HepG2 (cell line): Measurements from ENCODE around the gene ZBTB14. TPM values are rescaled to one million over a fixed set of nuclear protein-coding genes. Genes with fewer than 3 reads are reported as not detected.
A peak's percentile ranks its signal among the peaks of the same experiment; 100 is the strongest.

Experiments
- ELF1 ChIP-seq: sonication (generic); formaldehyde crosslinking; IDR thresholded peaks from 2 replicates; pipeline ENCODE4 v1.4.0; 2020; ENCODE audit warnings: missing genetic modification reagents
- HMG20A ChIP-seq: IDR thresholded peaks from 2 replicates; pipeline ENCODE4 v1.6.1; 2016; ENCODE audit warnings: borderline replicate concordance
- MEF2D ChIP-seq: sonication (generic); formaldehyde crosslinking; IDR thresholded peaks from 2 replicates; pipeline ENCODE4 v1.5.1; 2020; ENCODE audit warnings: mild to moderate bottlenecking, missing genetic modification reagents
- MIXL1 ChIP-seq: IDR thresholded peaks from 2 replicates; pipeline ENCODE4 v1.6.1; 2016
- ONECUT2 ChIP-seq: sonication (generic); formaldehyde crosslinking; IDR thresholded peaks from 2 replicates; pipeline ENCODE4 v1.4.0; 2020; ENCODE audit warnings: missing genetic modification reagents
- ZNF121 ChIP-seq: sonication (generic); formaldehyde crosslinking; IDR thresholded peaks from 2 replicates; pipeline ENCODE4 v1.5.0; 2020; ENCODE audit warnings: mild to moderate bottlenecking, missing genetic modification reagents
- ZNF207 ChIP-seq: fragments of 450-650 bp; IDR thresholded peaks from 2 replicates; pipeline ENCODE4 v1.6.1; 2016; ENCODE audit warnings: antibody characterized with exemption, borderline replicate concordance
- ZNF225 ChIP-seq: sonication (generic); formaldehyde crosslinking; IDR thresholded peaks from 2 replicates; pipeline ENCODE4 v1.4.0; 2020; ENCODE audit warnings: mild to moderate bottlenecking, missing genetic modification reagents
- ZNF292 ChIP-seq: sonication (generic); formaldehyde crosslinking; IDR thresholded peaks from 2 replicates; pipeline ENCODE4 v1.8.1; 2022; ENCODE audit warnings: mild to moderate bottlenecking, low read depth, missing genetic modification reagents, borderline replicate concordance
- ZNF354B ChIP-seq: sonication (generic); formaldehyde crosslinking; IDR thresholded peaks from 2 replicates; pipeline ENCODE4 v1.8.0; 2022; ENCODE audit warnings: mild to moderate bottlenecking, missing genetic modification reagents
- ZNF563 ChIP-seq: sonication (generic); formaldehyde crosslinking; IDR thresholded peaks from 2 replicates; pipeline ENCODE4 v1.8.0; 2022; ENCODE audit warnings: mild to moderate bottlenecking, moderate library complexity, missing genetic modification reagents
- ZZZ3 ChIP-seq: sonication (generic); formaldehyde crosslinking; IDR thresholded peaks from 2 replicates; pipeline ENCODE4 v1.4.0; 2020; ENCODE audit warnings: missing genetic modification reagents, mild to moderate bottlenecking, borderline replicate concordance
- polyA plus RNA-seq, 8 experiments: library from polyadenylated mRNA; depleted of rRNA in 3 of 8; stranded (reverse) in 7 of 8; unstranded in 1 of 8; fragments of >200 nt; fragmentation: Illumina TruSeq in 4 of 8; extraction: Trizol in 4 of 8; gene quantifications; 2 replicates each; pipeline versions ENCODE4 v1.2.1 to v1.2.3, GENCODE V29; 2011 to 2016; ENCODE audit warnings: low read depth in 4 of 8, missing spikeins in 1 of 8, mixed read lengths in 1 of 8; ENCODE audit not compliant: insufficient read depth in 1 of 8
- total RNA-seq, 5 experiments: library from RNA; depleted of rRNA; stranded (reverse); fragments of >200 nt; fragmentation: Illumina TruSeq; extraction: Trizol; gene quantifications; 2 replicates each; pipeline ENCODE4 v1.2.3, GENCODE V29; 2016; ENCODE audit warnings: low read depth in 1 of 5
- TF ChIP-seq, protein P1 (sequence below): sonication (generic); formaldehyde crosslinking; IDR thresholded peaks from 2 replicates; pipeline ENCODE4 v1.4.0; 2020; ENCODE audit warnings: missing genetic modification reagents; ENCODE audit errors: not compliant biosample characterization
- TF ChIP-seq, protein P2 (sequence below): sonication (generic); formaldehyde crosslinking; IDR thresholded peaks from 2 replicates; pipeline ENCODE4 v1.4.0; 2020; ENCODE audit warnings: missing genetic modification reagents
- TF ChIP-seq, protein P3 (sequence below): sonication (generic); formaldehyde crosslinking; IDR thresholded peaks from 2 replicates; pipeline ENCODE4 v1.8.0; 2022; ENCODE audit warnings: mild to moderate bottlenecking, missing genetic modification reagents, moderate library complexity
- TF ChIP-seq, protein P4 (sequence below): sonication (generic); formaldehyde crosslinking; IDR thresholded peaks from 2 replicates; pipeline ENCODE4 v1.4.0; 2020; ENCODE audit warnings: missing genetic modification reagents
- TF ChIP-seq, protein P5 (sequence below): sonication (generic); formaldehyde crosslinking; IDR thresholded peaks from 2 replicates; pipeline ENCODE4 v1.5.0; 2020; ENCODE audit warnings: missing genetic modification reagents
- TF ChIP-seq, protein P6 (sequence below): sonication (generic); formaldehyde crosslinking; IDR thresholded peaks from 2 replicates; pipeline ENCODE4 v1.5.1; 2020; ENCODE audit warnings: missing genetic modification reagents, mild to moderate bottlenecking, borderline replicate concordance
- TF ChIP-seq, protein P7 (sequence below): sonication (generic); formaldehyde crosslinking; IDR thresholded peaks from 2 replicates; pipeline ENCODE4 v1.5.1; 2020; ENCODE audit warnings: mild to moderate bottlenecking, missing genetic modification reagents, moderate library complexity

ZBTB14 gene
- total and polyA plus RNA-seq, 2 of the 13 experiments (the other 11 are each of a cell fraction or from before 2014, with no cell fraction given): 8.0 to 14.4 TPM

DNA sequence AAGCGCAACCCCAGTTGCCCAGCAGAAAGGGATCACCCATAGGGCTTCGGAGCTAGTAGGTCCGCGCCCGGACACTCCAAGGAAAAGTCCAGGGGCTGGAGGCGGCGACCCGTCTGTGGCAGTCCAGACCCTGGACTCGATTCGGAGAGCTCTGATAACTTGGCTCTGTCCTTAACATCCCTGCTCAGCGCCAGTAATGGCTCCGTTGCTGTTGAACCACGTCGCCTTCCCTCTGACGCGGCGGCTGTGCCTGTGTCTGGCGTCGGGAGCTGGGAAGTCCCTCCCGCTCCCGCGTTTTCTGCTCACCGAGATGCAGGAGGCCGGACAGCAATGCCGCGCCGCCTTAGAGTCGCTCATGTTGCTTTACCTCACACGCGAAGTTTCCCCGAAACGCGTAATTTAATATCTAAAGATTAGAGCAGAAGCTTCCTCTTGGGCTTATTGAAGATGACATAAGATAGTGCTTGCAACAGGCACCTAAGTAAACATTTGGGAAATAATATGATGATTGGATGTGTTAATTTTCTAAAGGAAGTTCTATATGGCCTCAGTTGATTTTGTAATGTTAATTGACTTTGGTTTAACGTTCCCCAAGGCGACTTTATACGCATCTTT, 1.3 kb upstream of the ZBTB14 start (continued):
- TF ChIP-seq, protein P1, sequence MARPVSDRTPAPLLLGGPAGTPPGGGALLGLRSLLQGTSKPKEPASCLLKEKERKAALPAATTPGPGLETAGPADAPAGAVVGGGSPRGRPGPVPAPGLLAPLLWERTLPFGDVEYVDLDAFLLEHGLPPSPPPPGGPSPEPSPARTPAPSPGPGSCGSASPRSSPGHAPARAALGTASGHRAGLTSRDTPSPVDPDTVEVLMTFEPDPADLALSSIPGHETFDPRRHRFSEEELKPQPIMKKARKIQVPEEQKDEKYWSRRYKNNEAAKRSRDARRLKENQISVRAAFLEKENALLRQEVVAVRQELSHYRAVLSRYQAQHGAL (CRISPR knock-in tag): no peak
- TF ChIP-seq, protein P2, sequence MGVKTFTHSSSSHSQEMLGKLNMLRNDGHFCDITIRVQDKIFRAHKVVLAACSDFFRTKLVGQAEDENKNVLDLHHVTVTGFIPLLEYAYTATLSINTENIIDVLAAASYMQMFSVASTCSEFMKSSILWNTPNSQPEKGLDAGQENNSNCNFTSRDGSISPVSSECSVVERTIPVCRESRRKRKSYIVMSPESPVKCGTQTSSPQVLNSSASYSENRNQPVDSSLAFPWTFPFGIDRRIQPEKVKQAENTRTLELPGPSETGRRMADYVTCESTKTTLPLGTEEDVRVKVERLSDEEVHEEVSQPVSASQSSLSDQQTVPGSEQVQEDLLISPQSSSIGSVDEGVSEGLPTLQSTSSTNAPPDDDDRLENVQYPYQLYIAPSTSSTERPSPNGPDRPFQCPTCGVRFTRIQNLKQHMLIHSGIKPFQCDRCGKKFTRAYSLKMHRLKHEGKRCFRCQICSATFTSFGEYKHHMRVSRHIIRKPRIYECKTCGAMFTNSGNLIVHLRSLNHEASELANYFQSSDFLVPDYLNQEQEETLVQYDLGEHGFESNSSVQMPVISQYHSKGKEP: no peak
- TF ChIP-seq, protein P3, sequence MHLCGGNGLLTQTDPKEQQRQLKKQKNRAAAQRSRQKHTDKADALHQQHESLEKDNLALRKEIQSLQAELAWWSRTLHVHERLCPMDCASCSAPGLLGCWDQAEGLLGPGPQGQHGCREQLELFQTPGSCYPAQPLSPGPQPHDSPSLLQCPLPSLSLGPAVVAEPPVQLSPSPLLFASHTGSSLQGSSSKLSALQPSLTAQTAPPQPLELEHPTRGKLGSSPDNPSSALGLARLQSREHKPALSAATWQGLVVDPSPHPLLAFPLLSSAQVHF (CRISPR knock-in tag): no peak
- TF ChIP-seq MEF2D: no peak
- TF ChIP-seq ZNF563 (CRISPR knock-in tag): no peak
- TF ChIP-seq ZZZ3 (CRISPR knock-in tag): no peak
- TF ChIP-seq MIXL1: no peak
- TF ChIP-seq, protein P4, sequence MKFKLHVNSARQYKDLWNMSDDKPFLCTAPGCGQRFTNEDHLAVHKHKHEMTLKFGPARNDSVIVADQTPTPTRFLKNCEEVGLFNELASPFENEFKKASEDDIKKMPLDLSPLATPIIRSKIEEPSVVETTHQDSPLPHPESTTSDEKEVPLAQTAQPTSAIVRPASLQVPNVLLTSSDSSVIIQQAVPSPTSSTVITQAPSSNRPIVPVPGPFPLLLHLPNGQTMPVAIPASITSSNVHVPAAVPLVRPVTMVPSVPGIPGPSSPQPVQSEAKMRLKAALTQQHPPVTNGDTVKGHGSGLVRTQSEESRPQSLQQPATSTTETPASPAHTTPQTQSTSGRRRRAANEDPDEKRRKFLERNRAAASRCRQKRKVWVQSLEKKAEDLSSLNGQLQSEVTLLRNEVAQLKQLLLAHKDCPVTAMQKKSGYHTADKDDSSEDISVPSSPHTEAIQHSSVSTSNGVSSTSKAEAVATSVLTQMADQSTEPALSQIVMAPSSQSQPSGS (CRISPR knock-in tag): no peak
- TF ChIP-seq ZNF121 (CRISPR knock-in tag): no peak
- peak; percentile 12; the same call in 1 of the 2 replicates for TF ChIP-seq ELF1
- no peak for TF ChIP-seq ZNF354B
- no peak for TF ChIP-seq ZNF292 (CRISPR knock-in tag)
- no peak for TF ChIP-seq ONECUT2
- TF ChIP-seq ZNF207: no peak
- TF ChIP-seq ZNF225: 0 out of 2 replicates have a peak, but pooled peaks have one; percentile 18
- TF ChIP-seq, protein P5, sequence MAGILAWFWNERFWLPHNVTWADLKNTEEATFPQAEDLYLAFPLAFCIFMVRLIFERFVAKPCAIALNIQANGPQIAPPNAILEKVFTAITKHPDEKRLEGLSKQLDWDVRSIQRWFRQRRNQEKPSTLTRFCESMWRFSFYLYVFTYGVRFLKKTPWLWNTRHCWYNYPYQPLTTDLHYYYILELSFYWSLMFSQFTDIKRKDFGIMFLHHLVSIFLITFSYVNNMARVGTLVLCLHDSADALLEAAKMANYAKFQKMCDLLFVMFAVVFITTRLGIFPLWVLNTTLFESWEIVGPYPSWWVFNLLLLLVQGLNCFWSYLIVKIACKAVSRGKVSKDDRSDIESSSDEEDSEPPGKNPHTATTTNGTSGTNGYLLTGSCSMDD (CRISPR knock-in tag): no peak
- TF ChIP-seq HMG20A (CRISPR knock-in tag): no peak
- TF ChIP-seq, protein P6, sequence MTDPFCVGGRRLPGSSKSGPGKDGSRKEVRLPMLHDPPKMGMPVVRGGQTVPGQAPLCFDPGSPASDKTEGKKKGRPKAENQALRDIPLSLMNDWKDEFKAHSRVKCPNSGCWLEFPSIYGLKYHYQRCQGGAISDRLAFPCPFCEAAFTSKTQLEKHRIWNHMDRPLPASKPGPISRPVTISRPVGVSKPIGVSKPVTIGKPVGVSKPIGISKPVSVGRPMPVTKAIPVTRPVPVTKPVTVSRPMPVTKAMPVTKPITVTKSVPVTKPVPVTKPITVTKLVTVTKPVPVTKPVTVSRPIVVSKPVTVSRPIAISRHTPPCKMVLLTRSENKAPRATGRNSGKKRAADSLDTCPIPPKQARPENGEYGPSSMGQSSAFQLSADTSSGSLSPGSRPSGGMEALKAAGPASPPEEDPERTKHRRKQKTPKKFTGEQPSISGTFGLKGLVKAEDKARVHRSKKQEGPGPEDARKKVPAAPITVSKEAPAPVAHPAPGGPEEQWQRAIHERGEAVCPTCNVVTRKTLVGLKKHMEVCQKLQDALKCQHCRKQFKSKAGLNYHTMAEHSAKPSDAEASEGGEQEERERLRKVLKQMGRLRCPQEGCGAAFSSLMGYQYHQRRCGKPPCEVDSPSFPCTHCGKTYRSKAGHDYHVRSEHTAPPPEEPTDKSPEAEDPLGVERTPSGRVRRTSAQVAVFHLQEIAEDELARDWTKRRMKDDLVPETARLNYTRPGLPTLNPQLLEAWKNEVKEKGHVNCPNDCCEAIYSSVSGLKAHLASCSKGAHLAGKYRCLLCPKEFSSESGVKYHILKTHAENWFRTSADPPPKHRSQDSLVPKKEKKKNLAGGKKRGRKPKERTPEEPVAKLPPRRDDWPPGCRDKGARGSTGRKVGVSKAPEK: no peak
- TF ChIP-seq, protein P7, sequence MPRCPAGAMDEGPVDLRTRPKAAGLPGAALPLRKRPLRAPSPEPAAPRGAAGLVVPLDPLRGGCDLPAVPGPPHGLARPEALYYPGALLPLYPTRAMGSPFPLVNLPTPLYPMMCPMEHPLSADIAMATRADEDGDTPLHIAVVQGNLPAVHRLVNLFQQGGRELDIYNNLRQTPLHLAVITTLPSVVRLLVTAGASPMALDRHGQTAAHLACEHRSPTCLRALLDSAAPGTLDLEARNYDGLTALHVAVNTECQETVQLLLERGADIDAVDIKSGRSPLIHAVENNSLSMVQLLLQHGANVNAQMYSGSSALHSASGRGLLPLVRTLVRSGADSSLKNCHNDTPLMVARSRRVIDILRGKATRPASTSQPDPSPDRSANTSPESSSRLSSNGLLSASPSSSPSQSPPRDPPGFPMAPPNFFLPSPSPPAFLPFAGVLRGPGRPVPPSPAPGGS (CRISPR knock-in tag): no peak
